T-cell (primary cell): Measurements from ENCODE around the gene PPIH. TPM values are rescaled to one million over a fixed set of nuclear protein-coding genes. Genes with fewer than 3 reads are reported as not detected.

Experiments
- ATAC-seq, 4 experiments: fragments of 200-7000 bp in 3 of 4; fragments of 150-1000 bp in 1 of 4; cut with Tn5 transposase; replicated peaks in 1 of 4; 1 replicate in 3 of 4; 2 replicates in 1 of 4; pipeline ENCODE4 v1.10.0; 2021; ENCODE audit warnings: moderate library complexity in 3 of 4, mild to moderate bottlenecking in 2 of 4, moderate number of reproducible peaks in 1 of 4
- CTCF ChIA-PET, 2 donors: fragments of 300-600 bp; sonication (Branson Sonifier 250); formaldehyde crosslinking; loops; one replicate each; lab custom pipeline; 2022; ENCODE audit warnings: antibody characterized with exemption in 2 of 2; lab: Charles Lee
- POLR2A ChIA-PET, 2 donors: fragments of 300-600 bp; sonication (Branson Sonifier 250); formaldehyde crosslinking; loops; one replicate each; lab custom pipeline; 2022; ENCODE audit warnings: antibody characterized with exemption in 2 of 2; lab: Charles Lee
- DNase-seq, 35 experiments: peaks; one replicate each; pipeline versions ENCODE4 v3.0.0 to v3.0.0-alpha.2; 2013 to 2023
- H3K27ac ChIP-seq: one replicate; pipeline ENCODE4 v1.5.1; 2013; ENCODE audit warnings: low read length
- H3K27me3 ChIP-seq, 2 experiments: replicated peaks in 1 of 2; 1 replicate in 1 of 2; 2 replicates in 1 of 2; pipeline versions ENCODE4 v1.6.1 to v1.7.0; 2013; ENCODE audit warnings: low read length in 1 of 2, mixed read lengths in 1 of 2; ENCODE audit not compliant: control insufficient read depth in 2 of 2, insufficient read depth in 2 of 2; ENCODE audit errors: extremely low read depth in 1 of 2
- H3K36me3 ChIP-seq, 2 donors: 1 replicate in 1 of 2; 2 replicates in 1 of 2; pipeline versions ENCODE4 v1.6.1 to v1.7.0; 2013; ENCODE audit warnings: low read length in 1 of 2; ENCODE audit not compliant: control insufficient read depth in 2 of 2, insufficient read depth in 1 of 2; ENCODE audit errors: extremely low read depth in 1 of 2
- H3K4me1 ChIP-seq, 2 experiments: 1 replicate in 1 of 2; 2 replicates in 1 of 2; pipeline versions ENCODE4 v1.6.1 to v1.7.0; 2013; ENCODE audit warnings: low read length in 2 of 2, mixed read lengths in 1 of 2; ENCODE audit not compliant: insufficient read depth in 2 of 2, control insufficient read depth in 1 of 2; ENCODE audit errors: extremely low read depth in 1 of 2
- H3K4me3 ChIP-seq, 2 donors: 1 replicate in 1 of 2; 2 replicates in 1 of 2; pipeline versions ENCODE4 v1.5.1 to v1.7.0; 2013; ENCODE audit warnings: mild to moderate bottlenecking in 2 of 2, low read length in 1 of 2, moderate library complexity in 1 of 2; ENCODE audit not compliant: control insufficient read depth in 1 of 2; ENCODE audit errors: extremely low read depth in 1 of 2
- H3K9me3 ChIP-seq: 2 replicates; pipeline ENCODE4 v1.7.0; 2013
- H3K27ac Mint-ChIP-seq, 2 donors: one replicate each; pipeline ENCODE4 v1.8.0; 2020 to 2021; ENCODE audit warnings: mild to moderate bottlenecking in 2 of 2, mixed read lengths in 2 of 2
- H3K27me3 Mint-ChIP-seq, 2 donors: one replicate each; pipeline ENCODE4 v1.8.0; 2021 to 2022; ENCODE audit warnings: mixed read lengths in 2 of 2
- H3K36me3 Mint-ChIP-seq: one replicate; pipeline ENCODE4 v1.8.0; 2021; ENCODE audit warnings: mixed read lengths
- H3K4me1 Mint-ChIP-seq, 3 donors: one replicate each; pipeline ENCODE4 v1.8.0; 2020 to 2022; ENCODE audit warnings: mixed read lengths in 3 of 3, mild to moderate bottlenecking in 1 of 3
- H3K4me3 Mint-ChIP-seq, 3 donors: one replicate each; pipeline ENCODE4 v1.8.0; 2020 to 2022; ENCODE audit warnings: mild to moderate bottlenecking in 3 of 3, mixed read lengths in 3 of 3, moderate library complexity in 3 of 3
- H3K9me3 Mint-ChIP-seq, 3 donors: one replicate each; pipeline ENCODE4 v1.8.0; 2020 to 2022; ENCODE audit warnings: mixed read lengths in 3 of 3
- WGBS: methylation state at CpG from one replicate; pipeline ENCODE4 v1.1.5; 2013; ENCODE audit warnings: missing lambda C conversion rate; ENCODE audit not compliant: insufficient coverage; 5-methylcytosine and 5-hydroxymethylcytosine counted together
- total RNA-seq, 35 experiments: library from RNA in 6 of 35; stranded (reverse) in 6 of 35; fragments of 120-200 nt in 1 of 35; gene quantifications; one replicate each; pipeline versions ENCODE4 v1.2.1 to v1.2.4 and lab custom pipeline; 2013 to 2026

Gene PPIH
- total RNA-seq, 5 donors from 2014 or later (not counting 1 experiment from before 2014, with no cell fraction given), result 37.4 to 43.1 (median 41.3) TPM

- no peak overlapping the region for H3K27ac ChIP-seq
- H3K27me3 Mint-ChIP-seq, result no peaks in the 10 kb centered on the region
These were observed 25.9 kb downstream of the PPIH start for GRCh38 chr1:42684139-42684538.

GRCh38 chr1:42686418-42686817, 28.2 kb downstream of the PPIH start:
- no peak for DNase-seq
- no peak overlapping the region for H3K27ac ChIP-seq
- POLR2A ChIA-PET, result no interaction called here
- Mint-ChIP-seq H3K9me3 (no peaks in the 10 kb centered on the region), H3K27ac (peak overlapping the region in 1 of 2 donors; percentile 55), H3K4me1 (peaks cover 82 to 86% (median 83%) of the 10 kb centered on the region in 3 donors), H3K27me3 (no peaks in the 10 kb centered on the region), H3K4me3 (peak overlapping the region; percentile 14 to 87 (median 25)), H3K36me3 (peaks cover 21% of the 10 kb centered on the region)
- WGBS, result no CpG with 5 or more reads among the region's 4 CpGs
- CTCF ChIA-PET, result no interaction called here
- no peak for ATAC-seq
- peaks cover 3 to 10% of the 10 kb centered on the region in 2 donors for H3K36me3 ChIP-seq
- no peaks in the 10 kb centered on the region for H3K9me3 ChIP-seq
- peaks cover 34 to 52% of the 10 kb centered on the region in 2 experiments for H3K4me1 ChIP-seq
- no peak overlapping the region for H3K4me3 ChIP-seq
- H3K27me3 ChIP-seq, result no peaks in the 10 kb centered on the region

More at GRCh38 chr1:42684139-42684538, 25.9 kb downstream of the PPIH start:
- no peaks in the 10 kb centered on the region for H3K9me3 Mint-ChIP-seq
- Histone ChIP-seq H3K4me1 (peaks cover 28 to 58% of the 10 kb centered on the region in 2 experiments), H3K4me3 (peak overlapping the region; percentile 27 to 57), H3K27me3 (no peaks in the 10 kb centered on the region), H3K9me3 (no peaks in the 10 kb centered on the region), H3K36me3 (peaks cover 3 to 10% of the 10 kb centered on the region in 2 donors)
- 17% methylated on average over 5 of the region's 5 CpGs for WGBS
- peak overlapping the region; percentile 86 to 98 (median 87) for H3K4me3 Mint-ChIP-seq
- ChIA-PET CTCF (interaction anchor here in 1 of 2 donors (0.5 to 2.4 kb wide), 3 partner anchors 82 to 353 kb away, joined by 3 to 9 read pairs (median 3); partner anchors contain the start of genes C1orf50, P3H1 and ZNF691), POLR2A (interaction anchor here (0.6 to 1.2 kb wide), 4 partner anchors 8 to 966 kb away, joined by 3 to 7 read pairs (median 4); no protein-coding TSS in a partner anchor)
- peaks cover 72 to 78% (median 77%) of the 10 kb centered on the region in 3 donors for H3K4me1 Mint-ChIP-seq
- ATAC-seq, result no peak
- H3K27ac Mint-ChIP-seq, result peak overlapping the region; percentile 89 to 96
- peak in 1 of 35 experiments; percentile 29 for DNase-seq
- H3K36me3 Mint-ChIP-seq, result peaks cover 21% of the 10 kb centered on the region

- no peak for DNase-seq
These were observed 31.7 kb downstream of the PPIH start for GRCh38 chr1:42689912-42690311.

GRCh38 chr1:42690477-42691156, 32.4 kb downstream of the PPIH start:
- H3K27me3 Mint-ChIP-seq, result no peaks in the 10 kb centered on the region
- H3K4me1 ChIP-seq, result peaks cover 34 to 36% of the 10 kb centered on the region in 2 experiments
- no peaks in the 10 kb centered on the region for H3K27me3 ChIP-seq
- no peak overlapping the region for H3K27ac ChIP-seq
- no peaks in the 10 kb centered on the region for H3K9me3 ChIP-seq
- peak overlapping the region in 2 of 3 donors; percentile 12 to 13 for H3K4me3 Mint-ChIP-seq
- H3K4me1 Mint-ChIP-seq, result peaks cover 87 to 96% (median 89%) of the 10 kb centered on the region in 3 donors
- peak in 2 of 4 experiments; percentile 23 to 35 for ATAC-seq
- no peaks in the 10 kb centered on the region for H3K9me3 Mint-ChIP-seq
- 80% methylated on average over 1 of the region's 1 CpG for WGBS
- H3K36me3 ChIP-seq, result peaks cover 0 to 12% of the 10 kb centered on the region in 2 donors
- no peak overlapping the region for H3K4me3 ChIP-seq
- peak in 1 of 35 experiments; percentile 19 for DNase-seq
- ChIA-PET CTCF (interaction anchor here (0.6 to 1.5 kb wide), 8 partner anchors 8 to 383 kb away, joined by 3 to 6 read pairs (median 4); partner anchors contain the start of genes PPIH (in 1 of the 2) and YBX1 (in 1 of the 2)), POLR2A (no interaction called here)
- H3K36me3 Mint-ChIP-seq, result peaks cover 27% of the 10 kb centered on the region
- peak overlapping the region in 1 of 2 donors; percentile 31 for H3K27ac Mint-ChIP-seq

More at GRCh38 chr1:42689912-42690311, 31.7 kb downstream of the PPIH start:
- H3K4me3 Mint-ChIP-seq, result peak overlapping the region in 2 of 3 donors; percentile 3 to 87
- 80% methylated on average over 1 of the region's 3 CpGs for whole genome bisulfite sequencing
- H3K4me1 Mint-ChIP-seq, result peaks cover 89 to 96% (median 91%) of the 10 kb centered on the region in 3 donors
- H3K9me3 Mint-ChIP-seq, result no peaks in the 10 kb centered on the region
- CTCF ChIA-PET, result interaction anchor here (0.6 to 1.5 kb wide), 3 partner anchors 111 to 1307 kb away, joined by 5 to 6 read pairs (median 6); no protein-coding TSS in a partner anchor
- Histone ChIP-seq H3K9me3 (no peaks in the 10 kb centered on the region), H3K36me3 (peaks cover 0 to 10% of the 10 kb centered on the region in 2 donors), H3K27ac (no peak overlapping the region), H3K4me1 (peaks cover 36 to 41% of the 10 kb centered on the region in 2 experiments), H3K4me3 (no peak overlapping the region), H3K27me3 (no peaks in the 10 kb centered on the region)
- ATAC-seq, result no peak
- POLR2A ChIA-PET, result no interaction called here
- H3K36me3 Mint-ChIP-seq, result peaks cover 20% of the 10 kb centered on the region
- H3K27ac Mint-ChIP-seq, result no peak overlapping the region
- H3K27me3 Mint-ChIP-seq, result no peaks in the 10 kb centered on the region

GRCh38 chr1:42691157-42691498, 32.9 kb downstream of the PPIH start:
- DNase-seq (no peak), ATAC-seq (no peak)
- peaks cover 29 to 36% of the 10 kb centered on the region in 2 experiments for H3K4me1 ChIP-seq
- Mint-ChIP-seq H3K27ac (no peak overlapping the region), H3K36me3 (peaks cover 32% of the 10 kb centered on the region), H3K4me1 (peaks cover 86 to 95% (median 89%) of the 10 kb centered on the region in 3 donors), H3K4me3 (no peak overlapping the region), H3K27me3 (no peaks in the 10 kb centered on the region), H3K9me3 (no peaks in the 10 kb centered on the region)
- CTCF ChIA-PET, result interaction anchor here (0.6 to 1.5 kb wide), 6 partner anchors 9 to 383 kb away, joined by 3 to 6 read pairs (median 4); partner anchors contain the start of gene YBX1 (in 1 of the 2)
- POLR2A ChIA-PET, result no interaction called here
- peaks cover 0 to 14% of the 10 kb centered on the region in 2 donors for H3K36me3 ChIP-seq
- WGBS, result no CpG with 5 or more reads among the region's 4 CpGs
- no peak overlapping the region for H3K4me3 ChIP-seq
- no peaks in the 10 kb centered on the region for H3K27me3 ChIP-seq
- H3K9me3 ChIP-seq, result no peaks in the 10 kb centered on the region
- no peak overlapping the region for H3K27ac ChIP-seq

- no peak overlapping the region for H3K27ac ChIP-seq
- ATAC-seq (no peak), DNase-seq (no peak)
- Mint-ChIP-seq H3K4me1 (peaks cover 73 to 82% (median 76%) of the 10 kb centered on the region in 3 donors), H3K9me3 (no peaks in the 10 kb centered on the region), H3K4me3 (no peak overlapping the region), H3K27me3 (no peaks in the 10 kb centered on the region), H3K36me3 (peaks cover 40% of the 10 kb centered on the region), H3K27ac (peak overlapping the region; percentile 64 to 66)
- no peaks in the 10 kb centered on the region for H3K9me3 ChIP-seq
- peaks cover 0 to 27% of the 10 kb centered on the region in 2 donors for H3K36me3 ChIP-seq
- 78% methylated on average over 3 of the region's 5 CpGs for WGBS
- POLR2A ChIA-PET, result interaction anchor here (0.7 to 1.0 kb wide), 3 partner anchors 9 to 37 kb away, joined by 3 to 7 read pairs (median 3); no protein-coding TSS in a partner anchor
- CTCF ChIA-PET, result interaction anchor here in 1 of 2 donors (1.0 kb wide), 1 partner anchor 10 kb away, joined by 3 read pairs; the partner anchor contains the start of gene YBX1
- no peak overlapping the region for H3K4me3 ChIP-seq
- peaks cover 19 to 29% of the 10 kb centered on the region in 2 experiments for H3K4me1 ChIP-seq
- H3K27me3 ChIP-seq, result no peaks in the 10 kb centered on the region
These were observed 34.2 kb downstream of the PPIH start for GRCh38 chr1:42692461-42692860.
